Heart right ventricle (tissue), 16 donors: ENCODE measurements around the gene KDM2A. TPM values are rescaled to one million over a fixed set of nuclear protein-coding genes. Genes with fewer than 3 reads are reported as not detected.

Source experiments
- ATAC-seq, 8 donors: fragments of 200-7000 bp; cut with Tn5 transposase; one replicate each; pipeline ENCODE4 v1.9.1; 2020; ENCODE audit warnings: mild to moderate bottlenecking in 8 of 8, moderate library complexity in 8 of 8, moderate number of reproducible peaks in 1 of 8
- DNase-seq, 2 donors: peaks; one replicate each; pipeline ENCODE4 v3.0.0-alpha.2; 2020
- H3K27ac ChIP-seq, 10 donors: fragments of 200-600 bp; sonication (generic) in 2 of 10; one replicate each; pipeline versions ENCODE4 v1.5.0 to v1.8.0; 2020 to 2022; ENCODE audit warnings: mild to moderate bottlenecking in 3 of 10
- H3K27me3 ChIP-seq, 7 donors: fragments of 200-600 bp; one replicate each; pipeline ENCODE4 v1.8.0; 2021 to 2022; ENCODE audit warnings: mild to moderate bottlenecking in 2 of 7
- H3K36me3 ChIP-seq, 9 donors: fragments of 200-600 bp; sonication (generic) in 1 of 9; one replicate each; pipeline versions ENCODE4 v1.5.0 to v1.8.0; 2020 to 2022; ENCODE audit warnings: mild to moderate bottlenecking in 2 of 9
- H3K4me1 ChIP-seq, 9 donors: fragments of 200-600 bp; sonication (generic) in 1 of 9; one replicate each; pipeline versions ENCODE4 v1.5.0 to v1.8.0; 2020 to 2022; ENCODE audit warnings: mild to moderate bottlenecking in 4 of 9
- H3K4me3 ChIP-seq, 10 donors: fragments of 200-600 bp; sonication (generic) in 2 of 10; one replicate each; pipeline versions ENCODE4 v1.5.0 to v1.8.0; 2020 to 2022; ENCODE audit warnings: mild to moderate bottlenecking in 7 of 10, moderate library complexity in 2 of 10
- H3K9me3 ChIP-seq, 11 donors: fragments of 200-600 bp in 10 of 11; sonication (generic) in 2 of 11; one replicate each; pipeline versions ENCODE4 v1.5.0 to v1.8.0; 2013 to 2022; ENCODE audit warnings: mild to moderate bottlenecking in 2 of 11, control low read depth in 1 of 11, moderate library complexity in 1 of 11
- CTCF ChIP-seq, 9 donors: fragments of 200-600 bp; sonication (generic) in 2 of 9; IDR thresholded peaks; one replicate each; pipeline versions ENCODE4 v1.5.0 to v1.8.0; 2021 to 2022; ENCODE audit warnings: antibody characterized with exemption in 9 of 9, mild to moderate bottlenecking in 5 of 9, moderate library complexity in 1 of 9
- WGBS, 2 donors: extraction: QIAGEN DNeasy Blood & Tissue Kit; methylation state at CpG; one replicate each; pipeline ENCODE4 v1.1.7; 2013; ENCODE audit warnings: inconsistent platforms in 1 of 2; 5-methylcytosine and 5-hydroxymethylcytosine counted together
- intact Hi-C, 10 donors: fragments of 100-400 bp; cut with DNase I; formaldehyde crosslinking; loops; one replicate each; pipeline versions ENCODE4 v1.11.1 to v1.14.2; 2022
- polyA plus RNA-seq, 2 donors: library from polyadenylated mRNA; stranded (reverse); fragments of 200-250 nt; gene quantifications; one replicate each; pipeline ENCODE4 v1.2.3, GENCODE V29; 2013
- total RNA-seq, 10 donors: library from RNA; stranded (reverse); fragmentation: NEBNext Ultra II Directional in 3 of 10; extraction: Animal tissue kit (Norgen Biotek cat#: 25700) in 3 of 10; gene quantifications; one replicate each; pipeline versions ENCODE4 v1.2.1 to v1.2.4, GENCODE V29; 2021 to 2023
- donor health status: Arrhythmogenic right ventricular cardiomyopathy.
- donor health status: ischemic (EF 13 %, LVEDD 7.1; RV severe dilation, severe dysfunction).
- donor health status: healthy with polysubstance abuse.
- donor health status: DM: no; HTN: yes; CAD: no.
- donor health status: DM: no; HTN: no; CAD: no.
- donor health status: ischemic (EF 25% LVEDD 6.9; RV normal size, moderate dysfunction).
- donor health status: ischemic (EF 25% LVEDD 5.7; RV mildly dilated, moderate dysfunction).
- donor health status: healthy.
- donor health status: DM: yes; HTN: yes; CAD: no.
- donor health status: Ischemic cardiomyopathy.
- donor health status: ischemic (EF 35%, LVEDD 5.7; RV mildly dilated, moderate dysfunction).
- donor health status: nonischemic (EF 11% LVEDD 7.7; RV severe dilation, severe dysfunction).
- donor health status: DM: yes; HTN: yes; CAD: no.
- donor health status: PGD.
- donor health status: ischemic (EF 29% LVEDD 5.4; RV normal size, mild dysfunction).
- donor health status: nonischemic (EF 23%, LVEDD 6.1; RV moderate dilation, normal function).

KDM2A gene
- total and polyA plus RNA-seq, 12 donors, result 16.5 to 45.7 (median 37.1) TPM

GRCh38 chr11:67248653-67249052 is 129.6 kb downstream of the KDM2A start:
- peaks cover 0 to 43% (median 22%) of the 10 kb centered on the region in 9 donors for H3K4me1 ChIP-seq
- no peaks in the 10 kb centered on the region for H3K9me3 ChIP-seq
- ATAC-seq (peak; percentile 20 to 75 (median 60)), DNase-seq (peak; percentile 47 to 58)
- peaks cover 0 to 100% (median 95%) of the 10 kb centered on the region in 9 donors for H3K36me3 ChIP-seq
- no peak for TF ChIP-seq CTCF (IDR thresholded peaks at IDR 0.05)
- intact Hi-C loops, result no loop called here
- H3K4me3 ChIP-seq, result no peak overlapping the region
- peak overlapping the region in 6 of 10 donors; percentile 20 to 53 (median 41) for H3K27ac ChIP-seq
- H3K27me3 ChIP-seq, result no peaks in the 10 kb centered on the region

- ATAC-seq (peak in 1 of 8 donors; percentile 18), DNase-seq (no peak)
- H3K9me3 ChIP-seq, result no peaks in the 10 kb centered on the region
- H3K4me1 ChIP-seq, result peaks cover 0 to 38% (median 17%) of the 10 kb centered on the region in 9 donors
- peaks cover 5 to 100% (median 95%) of the 10 kb centered on the region in 9 donors for H3K36me3 ChIP-seq
- H3K27me3 ChIP-seq, result no peaks in the 10 kb centered on the region
- TF ChIP-seq CTCF (IDR thresholded peaks at IDR 0.05), result no peak
- H3K4me3 ChIP-seq, result no peak overlapping the region
- H3K27ac ChIP-seq, result no peak overlapping the region
- 91 to 92% methylated on average over 37 of the region's 37 CpGs for WGBS, 2 donors
- intact Hi-C loops, result no loop called here
These were observed 131.3 kb downstream of the KDM2A start for GRCh38 chr11:67250059-67251043.

GRCh38 chr11:67251841-67252240 is 132.8 kb downstream of the KDM2A start:
- H3K4me1 ChIP-seq, result peaks cover 0 to 38% (median 17%) of the 10 kb centered on the region in 9 donors
- no peaks in the 10 kb centered on the region for H3K27me3 ChIP-seq
- ATAC-seq, result no peak
- no peak for TF ChIP-seq CTCF (IDR thresholded peaks at IDR 0.05)
- no peaks in the 10 kb centered on the region for H3K9me3 ChIP-seq
- intact Hi-C loops, result no loop called here
- peaks cover 6 to 100% (median 91%) of the 10 kb centered on the region in 9 donors for H3K36me3 ChIP-seq
- H3K27ac ChIP-seq, result peak overlapping the region in 1 of 10 donors; percentile 2
- WGBS, 2 donors, result 77 to 86% methylated on average over 1 of the region's 1 CpG
- no peak overlapping the region for H3K4me3 ChIP-seq
- DNase-seq, result no peak

GRCh38 chr11:67252831-67253239 is 133.8 kb downstream of the KDM2A start:
- Histone ChIP-seq H3K36me3 (peaks cover 6 to 100% (median 84%) of the 10 kb centered on the region in 9 donors), H3K4me3 (no peak overlapping the region), H3K9me3 (no peaks in the 10 kb centered on the region), H3K4me1 (peaks cover 0 to 41% (median 14%) of the 10 kb centered on the region in 9 donors), H3K27me3 (no peaks in the 10 kb centered on the region), H3K27ac (no peak overlapping the region)
- ATAC-seq (peak in 7 of 8 donors; percentile 44 to 70 (median 62)), DNase-seq (peak in 1 of 2 donors; percentile 31)
- peak in 7 of 9 donors; percentile 22 to 49 (median 30) for TF ChIP-seq CTCF (IDR thresholded peaks at IDR 0.05)
- WGBS, 2 donors, result 81 to 84% methylated on average over 4 of the region's 4 CpGs
- intact Hi-C loops, result no loop called here
